A549 (cell line): Measurements from ENCODE around the gene CDCA7L. TPM values are rescaled to one million over a fixed set of nuclear protein-coding genes. Genes with fewer than 3 reads are reported as not detected.

ENCODE experiments used
- ATAC-seq, 2 experiments: fragments of 200-7000 bp in 1 of 2; fragments of >200 bp in 1 of 2; cut with Nextera tagmentation in 1 of 2; cut with Tn5 transposase in 1 of 2; 3 replicates each; pipeline versions ENCODE4 v1.8.0 to v1.9.1; 2018 to 2020; ENCODE audit warnings: mild to moderate bottlenecking in 1 of 2, moderate library complexity in 1 of 2
- CTCF ChIA-PET: fragments of 300-600 bp; sonication (Branson Sonifier 250); formaldehyde crosslinking; extraction: SDS; loops from one replicate; lab custom pipeline; 2021; ENCODE audit warnings: antibody characterized with exemption, inconsistent platforms; lab: Yijun Ruan, JAX
- POLR2A ChIA-PET: fragments of 350-600 bp; formaldehyde crosslinking; extraction: SDS; loops from one replicate; lab custom pipeline; 2021; ENCODE audit warnings: antibody characterized with exemption, inconsistent platforms; lab: Yijun Ruan, JAX
- DNase-seq, 2 experiments: peaks; one replicate each; pipeline versions ENCODE4 v3.0.0 to v3.0.0-alpha.2; 2011 to 2016; ENCODE audit warnings: low read depth in 1 of 2, low spot score in 1 of 2
- FAIRE-seq: peaks from 2 replicates; lab custom pipeline; 2011; peaks lifted over from hg19 to GRCh38; lab: Jason Lieb, UNC
- H3K27ac ChIP-seq, 2 experiments: fragments of >200 bp; sonication (Bioruptor Twin); formaldehyde crosslinking; 3 replicates each; pipeline ENCODE4 v1.5.1; 2016 to 2017
- H3K4me1 ChIP-seq: fragments of >200 bp; sonication (Bioruptor Twin); formaldehyde crosslinking; 3 replicates; pipeline ENCODE4 v1.6.1; 2016
- H3K4me2 ChIP-seq: fragments of >200 bp; sonication (Bioruptor Twin); formaldehyde crosslinking; 3 replicates; pipeline ENCODE4 v1.6.1; 2016
- H3K4me3 ChIP-seq: fragments of >200 bp; sonication (Bioruptor Twin); formaldehyde crosslinking; 3 replicates; pipeline ENCODE4 v1.5.1; 2016
- H3K9me3 ChIP-seq: fragments of >200 bp; sonication (Bioruptor Twin); formaldehyde crosslinking; 3 replicates; pipeline ENCODE4 v1.6.1; 2016
- BHLHE40 ChIP-seq: IDR thresholded peaks from 2 replicates; pipeline ENCODE4 v1.6.1; 2012; ENCODE audit warnings: low read depth, low read length, inconsistent platforms
- CEBPB ChIP-seq, 2 experiments: fragments of >200 bp in 1 of 2; sonication (Bioruptor Twin) in 1 of 2; formaldehyde crosslinking in 1 of 2; IDR thresholded peaks; 2 replicates each; pipeline ENCODE4 v1.6.1; 2012 to 2016
- ESRRA ChIP-seq: fragments of 150-350 bp; IDR thresholded peaks from 2 replicates; pipeline ENCODE4 v1.6.1; 2014; ENCODE audit warnings: mild to moderate bottlenecking, low read length, borderline replicate concordance
- HDAC2 ChIP-seq: fragments of 200-600 bp; sonication (generic); IDR thresholded peaks from 2 replicates; pipeline ENCODE4 v1.6.1; 2016
- HOXB5 ChIP-seq: fragments of 250-450 bp; sonication (Bioruptor Pico); IDR thresholded peaks from 2 replicates; pipeline ENCODE4 v1.5.0; 2020; ENCODE audit warnings: mild to moderate bottlenecking, moderate library complexity
- MAZ ChIP-seq: fragments of 150-350 bp; IDR thresholded peaks from 2 replicates; pipeline ENCODE4 v1.6.1; 2014; ENCODE audit warnings: antibody characterized with exemption, low read depth, low read length, borderline replicate concordance
- NFE2L2 ChIP-seq: fragments of 150-350 bp; conservative IDR thresholded peaks from 2 replicates; pipeline ENCODE4 v1.6.1; 2014; ENCODE audit warnings: low read length
- RFX5 ChIP-seq: fragments of 450-650 bp; IDR thresholded peaks from 2 replicates; pipeline ENCODE4 v1.7.1; 2014; ENCODE audit warnings: antibody characterized with exemption, mild to moderate bottlenecking, moderate library complexity
- SREBF2 ChIP-seq: fragments of 450-650 bp; IDR thresholded peaks from 2 replicates; pipeline ENCODE4 v1.6.1; 2014; ENCODE audit warnings: mild to moderate bottlenecking, moderate library complexity
- ZC3H11A ChIP-seq: fragments of 450-650 bp; IDR thresholded peaks from 2 replicates; pipeline ENCODE4 v1.6.1; 2014; ENCODE audit warnings: antibody characterized with exemption, mild to moderate bottlenecking
- ZSCAN20 ChIP-seq: fragments of 250-450 bp; sonication (Bioruptor Pico); IDR thresholded peaks from 2 replicates; pipeline ENCODE4 v1.8.0; 2022; ENCODE audit warnings: mild to moderate bottlenecking, moderate library complexity
- WGBS: methylation state at CpG from one replicate; pipeline ENCODE4 v1.1.6; 2017; ENCODE audit errors: missing lambda C conversion rate; 5-methylcytosine and 5-hydroxymethylcytosine counted together
- polyA plus RNA-seq, 4 experiments: library from polyadenylated mRNA; depleted of rRNA in 3 of 4; stranded (reverse); fragments of >200 nt; fragmentation: RNase III in 1 of 4; extraction: RNeasy Plus Mini Kit Qiagen cat#74134 plus additional on column Dnase treatment in 1 of 4; gene quantifications; 2 replicates in 3 of 4; 3 replicates in 1 of 4; pipeline ENCODE4 v1.2.3, GENCODE V29; 2011 to 2017
- TF ChIP-seq, protein P1 (sequence below): IDR thresholded peaks from 2 replicates; pipeline ENCODE4 v1.6.1; 2012; ENCODE audit warnings: low read depth, borderline replicate concordance
- TF ChIP-seq, protein P2 (sequence below): fragments of >200 bp; sonication (Bioruptor Twin); formaldehyde crosslinking; IDR thresholded peaks from 3 replicates; pipeline ENCODE4 v1.6.1; 2016
- TF ChIP-seq, protein P3 (sequence below): fragments of 150-350 bp; IDR thresholded peaks from 2 replicates; pipeline ENCODE4 v1.6.1; 2014; ENCODE audit warnings: low read depth, mild to moderate bottlenecking, low read length
- TF ChIP-seq, protein P4 (sequence below): fragments of 250-450 bp; sonication (Bioruptor Pico); IDR thresholded peaks from 2 replicates; pipeline ENCODE4 v1.5.0; 2021; ENCODE audit warnings: mild to moderate bottlenecking, moderate library complexity, borderline replicate concordance
- TF ChIP-seq, protein P5 (sequence below): fragments of >200 bp; sonication (Bioruptor Twin); formaldehyde crosslinking; IDR thresholded peaks from 3 replicates; pipeline ENCODE4 v1.5.1; 2016
- TF ChIP-seq, protein P6 (sequence below): fragments of 250-450 bp; sonication (Bioruptor Pico); IDR thresholded peaks from 2 replicates; pipeline ENCODE4 v1.5.0; 2020; ENCODE audit warnings: low read depth, mild to moderate bottlenecking, moderate library complexity

CDCA7L gene
- polyA plus RNA-seq, 2 of the 4 experiments (the other 2 are of a cell fraction) = 20.8 to 27.8 TPM

DNA sequence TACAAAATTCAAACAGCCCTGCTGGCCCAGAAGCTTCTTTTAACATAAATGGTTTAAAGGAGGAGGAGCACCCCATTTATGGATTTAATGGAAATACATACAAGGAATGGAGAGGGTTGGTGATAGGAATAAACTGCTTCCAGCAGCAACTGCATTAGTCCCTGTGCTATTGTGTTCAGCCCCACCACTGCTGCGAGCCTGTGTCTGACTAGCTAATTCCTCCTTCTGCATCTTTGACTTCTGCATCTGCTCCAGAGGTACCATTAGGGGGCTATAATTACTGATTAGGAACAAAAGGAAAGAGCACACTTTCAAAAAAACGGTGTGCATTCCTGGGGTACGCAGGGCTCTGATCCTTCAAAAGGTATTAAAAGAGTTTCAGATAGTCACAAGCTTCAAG lies 24.8 kb downstream of the CDCA7L start (continued):
- TF ChIP-seq CEBPB (IDR thresholded peaks at IDR 0.05) = no peak

DNA sequence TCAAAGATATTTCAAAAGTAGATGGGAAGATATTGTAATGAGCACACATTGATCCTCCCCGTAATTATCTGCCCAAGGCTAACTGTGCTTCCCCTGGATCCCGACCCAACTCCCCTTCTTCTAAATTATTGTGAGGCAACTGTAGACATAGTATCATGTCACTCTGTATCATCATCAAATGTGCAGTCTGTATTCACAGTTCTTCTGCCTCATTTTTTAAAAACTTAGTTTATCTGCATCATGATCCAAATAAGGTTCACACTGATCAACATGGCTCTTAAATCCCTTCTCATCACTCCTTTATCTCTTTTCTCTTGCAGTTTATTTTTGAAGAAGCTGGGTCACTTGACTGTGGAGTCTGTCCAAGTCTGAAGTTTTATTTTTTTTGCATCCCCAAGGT lies 27.5 kb downstream of the CDCA7L start:
- Histone ChIP-seq H3K27ac (no peak overlapping the region), H3K4me3 (no peak overlapping the region), H3K4me2 (no peak overlapping the region), H3K4me1 (no peaks in the 10 kb centered on the region), H3K9me3 (no peaks in the 10 kb centered on the region)
- DNase-seq (no peak), ATAC-seq (no peak), FAIRE-seq (no peak)
- ChIA-PET CTCF (no interaction called here), POLR2A (no interaction called here)
- TF ChIP-seq, protein P1, sequence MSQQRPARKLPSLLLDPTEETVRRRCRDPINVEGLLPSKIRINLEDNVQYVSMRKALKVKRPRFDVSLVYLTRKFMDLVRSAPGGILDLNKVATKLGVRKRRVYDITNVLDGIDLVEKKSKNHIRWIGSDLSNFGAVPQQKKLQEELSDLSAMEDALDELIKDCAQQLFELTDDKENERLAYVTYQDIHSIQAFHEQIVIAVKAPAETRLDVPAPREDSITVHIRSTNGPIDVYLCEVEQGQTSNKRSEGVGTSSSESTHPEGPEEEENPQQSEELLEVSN = no peak
- TF ChIP-seq, protein P2, sequence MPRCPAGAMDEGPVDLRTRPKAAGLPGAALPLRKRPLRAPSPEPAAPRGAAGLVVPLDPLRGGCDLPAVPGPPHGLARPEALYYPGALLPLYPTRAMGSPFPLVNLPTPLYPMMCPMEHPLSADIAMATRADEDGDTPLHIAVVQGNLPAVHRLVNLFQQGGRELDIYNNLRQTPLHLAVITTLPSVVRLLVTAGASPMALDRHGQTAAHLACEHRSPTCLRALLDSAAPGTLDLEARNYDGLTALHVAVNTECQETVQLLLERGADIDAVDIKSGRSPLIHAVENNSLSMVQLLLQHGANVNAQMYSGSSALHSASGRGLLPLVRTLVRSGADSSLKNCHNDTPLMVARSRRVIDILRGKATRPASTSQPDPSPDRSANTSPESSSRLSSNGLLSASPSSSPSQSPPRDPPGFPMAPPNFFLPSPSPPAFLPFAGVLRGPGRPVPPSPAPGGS = no peak
- WGBS = 69% methylated on average over 2 of the region's 2 CpGs

DNA sequence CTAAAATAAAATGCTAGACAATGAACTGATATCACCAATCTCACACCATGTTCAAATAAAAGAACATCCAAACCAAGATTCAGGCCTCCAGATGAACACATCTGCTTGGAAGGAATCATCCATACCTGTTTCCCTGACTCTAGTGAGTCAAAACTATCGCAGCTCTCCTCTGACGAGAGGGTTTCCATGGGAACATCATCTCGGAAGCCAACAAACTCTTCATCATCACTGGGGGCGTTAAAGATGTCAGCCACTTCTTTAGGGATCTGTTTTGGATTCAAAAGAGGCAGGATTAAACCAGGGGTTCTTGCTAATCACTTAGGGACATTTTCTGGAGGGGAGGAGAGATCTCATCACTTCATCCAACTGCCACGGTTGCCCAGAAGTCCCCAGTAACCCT lies 29.1 kb downstream of the CDCA7L start:
- no peaks in the 10 kb centered on the region for H3K9me3 ChIP-seq
- TF ChIP-seq SREBF2 (no peak), BHLHE40 (no peak), HDAC2 (no peak), MAZ (no peak), NFE2L2 (no peak), RFX5 (no peak), ESRRA (no peak), ZSCAN20 (CRISPR knock-in tag) (no peak), ZC3H11A (no peak), HOXB5 (CRISPR knock-in tag) (no peak)
- TF ChIP-seq, protein P3, sequence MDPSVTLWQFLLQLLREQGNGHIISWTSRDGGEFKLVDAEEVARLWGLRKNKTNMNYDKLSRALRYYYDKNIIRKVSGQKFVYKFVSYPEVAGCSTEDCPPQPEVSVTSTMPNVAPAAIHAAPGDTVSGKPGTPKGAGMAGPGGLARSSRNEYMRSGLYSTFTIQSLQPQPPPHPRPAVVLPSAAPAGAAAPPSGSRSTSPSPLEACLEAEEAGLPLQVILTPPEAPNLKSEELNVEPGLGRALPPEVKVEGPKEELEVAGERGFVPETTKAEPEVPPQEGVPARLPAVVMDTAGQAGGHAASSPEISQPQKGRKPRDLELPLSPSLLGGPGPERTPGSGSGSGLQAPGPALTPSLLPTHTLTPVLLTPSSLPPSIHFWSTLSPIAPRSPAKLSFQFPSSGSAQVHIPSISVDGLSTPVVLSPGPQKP = no peak
- TF ChIP-seq, protein P4, sequence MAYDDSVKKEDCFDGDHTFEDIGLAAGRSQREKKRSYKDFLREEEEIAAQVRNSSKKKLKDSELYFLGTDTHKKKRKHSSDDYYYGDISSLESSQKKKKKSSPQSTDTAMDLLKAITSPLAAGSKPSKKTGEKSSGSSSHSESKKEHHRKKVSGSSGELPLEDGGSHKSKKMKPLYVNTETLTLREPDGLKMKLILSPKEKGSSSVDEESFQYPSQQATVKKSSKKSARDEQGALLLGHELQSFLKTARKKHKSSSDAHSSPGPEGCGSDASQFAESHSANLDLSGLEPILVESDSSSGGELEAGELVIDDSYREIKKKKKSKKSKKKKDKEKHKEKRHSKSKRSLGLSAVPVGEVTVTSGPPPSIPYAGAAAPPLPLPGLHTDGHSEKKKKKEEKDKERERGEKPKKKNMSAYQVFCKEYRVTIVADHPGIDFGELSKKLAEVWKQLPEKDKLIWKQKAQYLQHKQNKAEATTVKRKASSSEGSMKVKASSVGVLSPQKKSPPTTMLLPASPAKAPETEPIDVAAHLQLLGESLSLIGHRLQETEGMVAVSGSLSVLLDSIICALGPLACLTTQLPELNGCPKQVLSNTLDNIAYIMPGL (CRISPR knock-in tag) = no peak
- TF ChIP-seq, protein P5, sequence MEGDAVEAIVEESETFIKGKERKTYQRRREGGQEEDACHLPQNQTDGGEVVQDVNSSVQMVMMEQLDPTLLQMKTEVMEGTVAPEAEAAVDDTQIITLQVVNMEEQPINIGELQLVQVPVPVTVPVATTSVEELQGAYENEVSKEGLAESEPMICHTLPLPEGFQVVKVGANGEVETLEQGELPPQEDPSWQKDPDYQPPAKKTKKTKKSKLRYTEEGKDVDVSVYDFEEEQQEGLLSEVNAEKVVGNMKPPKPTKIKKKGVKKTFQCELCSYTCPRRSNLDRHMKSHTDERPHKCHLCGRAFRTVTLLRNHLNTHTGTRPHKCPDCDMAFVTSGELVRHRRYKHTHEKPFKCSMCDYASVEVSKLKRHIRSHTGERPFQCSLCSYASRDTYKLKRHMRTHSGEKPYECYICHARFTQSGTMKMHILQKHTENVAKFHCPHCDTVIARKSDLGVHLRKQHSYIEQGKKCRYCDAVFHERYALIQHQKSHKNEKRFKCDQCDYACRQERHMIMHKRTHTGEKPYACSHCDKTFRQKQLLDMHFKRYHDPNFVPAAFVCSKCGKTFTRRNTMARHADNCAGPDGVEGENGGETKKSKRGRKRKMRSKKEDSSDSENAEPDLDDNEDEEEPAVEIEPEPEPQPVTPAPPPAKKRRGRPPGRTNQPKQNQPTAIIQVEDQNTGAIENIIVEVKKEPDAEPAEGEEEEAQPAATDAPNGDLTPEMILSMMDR = no peak
- TF ChIP-seq, protein P6, sequence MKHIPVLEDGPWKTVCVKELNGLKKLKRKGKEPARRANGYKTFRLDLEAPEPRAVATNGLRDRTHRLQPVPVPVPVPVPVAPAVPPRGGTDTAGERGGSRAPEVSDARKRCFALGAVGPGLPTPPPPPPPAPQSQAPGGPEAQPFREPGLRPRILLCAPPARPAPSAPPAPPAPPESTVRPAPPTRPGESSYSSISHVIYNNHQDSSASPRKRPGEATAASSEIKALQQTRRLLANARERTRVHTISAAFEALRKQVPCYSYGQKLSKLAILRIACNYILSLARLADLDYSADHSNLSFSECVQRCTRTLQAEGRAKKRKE (CRISPR knock-in tag) = no peak
- TF ChIP-seq, protein P2 = no peak
- DNase-seq = no peak
- WGBS = 56% methylated on average over 5 of the region's 5 CpGs
- H3K4me3 ChIP-seq = no peak overlapping the region
- H3K4me1 ChIP-seq = no peaks in the 10 kb centered on the region
- CTCF ChIA-PET = interaction anchor here (1.2 to 2.0 kb wide), 2 partner anchors 28 to 84 kb away, joined by 3 to 4 read pairs; no protein-coding TSS in a partner anchor
- no peak for FAIRE-seq
- POLR2A ChIA-PET = no interaction called here
- no peak overlapping the region for H3K27ac ChIP-seq
- ATAC-seq = no peak
- H3K4me2 ChIP-seq = no peak overlapping the region
